Chondrocyte (in vitro differentiated cells): ENCODE data around the gene MACROD2. TPM values are rescaled to one million over a fixed set of nuclear protein-coding genes. Genes with fewer than 3 reads are reported as not detected.

Experiments
- DNase-seq: peaks from one replicate; pipeline ENCODE4 v3.0.0; 2021; ENCODE audit warnings: mixed read lengths, low spot score
- H3K27ac Mint-ChIP-seq: one replicate; pipeline ENCODE4 v1.8.0; 2021; ENCODE audit warnings: mild to moderate bottlenecking, moderate library complexity, mixed read lengths; ENCODE audit not compliant: unreplicated experiment
- H3K27me3 Mint-ChIP-seq: 2 replicates; pipeline ENCODE4 v1.8.0; 2021; ENCODE audit warnings: low read depth, mixed read lengths
- H3K36me3 Mint-ChIP-seq: 2 replicates; pipeline ENCODE4 v1.8.0; 2021; ENCODE audit warnings: low read depth, mixed read lengths
- H3K4me1 Mint-ChIP-seq: 2 replicates; pipeline ENCODE4 v1.8.0; 2021; ENCODE audit warnings: low read depth, mild to moderate bottlenecking, mixed read lengths
- H3K4me3 Mint-ChIP-seq: one replicate; pipeline ENCODE4 v1.8.0; 2021; ENCODE audit warnings: mild to moderate bottlenecking, moderate library complexity, mixed read lengths; ENCODE audit not compliant: unreplicated experiment
- H3K9me3 Mint-ChIP-seq: 2 replicates; pipeline ENCODE4 v1.8.0; 2021; ENCODE audit warnings: low read depth, mixed read lengths
- total RNA-seq: library from RNA; stranded (reverse); gene quantifications from 3 replicates; pipeline ENCODE4 v1.2.1, GENCODE V29; 2021
- TF ChIP-seq, protein P1 (sequence below): fragments of 200-600 bp; sonication (generic); IDR thresholded peaks from 2 replicates; pipeline ENCODE4 v1.5.0; 2021; ENCODE audit warnings: antibody characterized with exemption, mild to moderate bottlenecking, moderate library complexity

MACROD2 gene
- total RNA-seq, 1 donor from 2014 or later = 3.2 TPM

DNA sequence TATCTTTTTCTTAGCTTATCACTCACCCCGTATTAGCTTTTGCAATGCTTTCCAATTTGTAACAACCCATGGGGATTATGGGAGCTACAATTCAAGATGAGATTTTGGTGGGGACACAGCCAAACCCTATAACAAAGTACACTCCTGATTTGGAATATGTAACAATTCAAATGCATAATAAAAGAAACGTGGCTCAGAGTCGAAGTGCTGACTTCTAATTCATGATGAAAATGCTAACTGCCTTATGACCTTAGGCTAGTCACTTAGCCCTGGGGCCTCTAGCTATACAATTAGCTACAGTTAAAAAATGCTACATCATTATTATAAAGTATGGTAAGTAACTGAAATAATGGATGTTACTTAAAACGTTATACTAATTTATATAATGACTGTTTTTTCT is 1297.1 kb downstream of the MACROD2 start:
- H3K4me1 Mint-ChIP-seq = peaks cover 16% of the 10 kb centered on the region
- no peak for DNase-seq
- H3K9me3 Mint-ChIP-seq = peaks cover 3% of the 10 kb centered on the region
- TF ChIP-seq, protein P1, sequence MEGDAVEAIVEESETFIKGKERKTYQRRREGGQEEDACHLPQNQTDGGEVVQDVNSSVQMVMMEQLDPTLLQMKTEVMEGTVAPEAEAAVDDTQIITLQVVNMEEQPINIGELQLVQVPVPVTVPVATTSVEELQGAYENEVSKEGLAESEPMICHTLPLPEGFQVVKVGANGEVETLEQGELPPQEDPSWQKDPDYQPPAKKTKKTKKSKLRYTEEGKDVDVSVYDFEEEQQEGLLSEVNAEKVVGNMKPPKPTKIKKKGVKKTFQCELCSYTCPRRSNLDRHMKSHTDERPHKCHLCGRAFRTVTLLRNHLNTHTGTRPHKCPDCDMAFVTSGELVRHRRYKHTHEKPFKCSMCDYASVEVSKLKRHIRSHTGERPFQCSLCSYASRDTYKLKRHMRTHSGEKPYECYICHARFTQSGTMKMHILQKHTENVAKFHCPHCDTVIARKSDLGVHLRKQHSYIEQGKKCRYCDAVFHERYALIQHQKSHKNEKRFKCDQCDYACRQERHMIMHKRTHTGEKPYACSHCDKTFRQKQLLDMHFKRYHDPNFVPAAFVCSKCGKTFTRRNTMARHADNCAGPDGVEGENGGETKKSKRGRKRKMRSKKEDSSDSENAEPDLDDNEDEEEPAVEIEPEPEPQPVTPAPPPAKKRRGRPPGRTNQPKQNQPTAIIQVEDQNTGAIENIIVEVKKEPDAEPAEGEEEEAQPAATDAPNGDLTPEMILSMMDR = no peak
- H3K27ac Mint-ChIP-seq = no peak overlapping the region
- peaks cover 4% of the 10 kb centered on the region for H3K27me3 Mint-ChIP-seq
- no peak overlapping the region for H3K4me3 Mint-ChIP-seq
- H3K36me3 Mint-ChIP-seq = no peaks in the 10 kb centered on the region

DNA sequence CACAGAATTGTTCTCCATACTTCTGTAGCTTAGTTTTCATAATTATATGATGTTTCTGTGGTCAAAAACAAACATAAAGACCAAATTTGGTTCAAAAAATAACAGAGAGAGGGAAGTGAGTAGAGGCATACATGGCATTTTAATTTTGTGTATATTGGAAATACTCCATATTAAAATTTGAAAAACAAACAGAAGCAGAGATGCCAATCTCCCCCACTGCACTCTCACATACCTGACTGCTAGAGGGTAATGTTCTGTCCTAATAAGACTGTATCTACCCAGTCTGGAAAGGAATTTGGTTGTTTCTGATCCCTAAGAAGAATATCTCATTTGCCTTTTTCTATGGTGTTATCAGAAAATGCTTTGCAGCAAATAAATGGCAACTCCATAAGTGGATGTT is 1301.1 kb downstream of the MACROD2 start:
- peaks cover 16% of the 10 kb centered on the region for H3K4me1 Mint-ChIP-seq
- H3K4me3 Mint-ChIP-seq = no peak overlapping the region
- H3K9me3 Mint-ChIP-seq = no peaks in the 10 kb centered on the region
- no peak for DNase-seq
- no peaks in the 10 kb centered on the region for H3K27me3 Mint-ChIP-seq
- no peaks in the 10 kb centered on the region for H3K36me3 Mint-ChIP-seq
- no peak overlapping the region for H3K27ac Mint-ChIP-seq
- TF ChIP-seq, protein P1 = no peak

DNA sequence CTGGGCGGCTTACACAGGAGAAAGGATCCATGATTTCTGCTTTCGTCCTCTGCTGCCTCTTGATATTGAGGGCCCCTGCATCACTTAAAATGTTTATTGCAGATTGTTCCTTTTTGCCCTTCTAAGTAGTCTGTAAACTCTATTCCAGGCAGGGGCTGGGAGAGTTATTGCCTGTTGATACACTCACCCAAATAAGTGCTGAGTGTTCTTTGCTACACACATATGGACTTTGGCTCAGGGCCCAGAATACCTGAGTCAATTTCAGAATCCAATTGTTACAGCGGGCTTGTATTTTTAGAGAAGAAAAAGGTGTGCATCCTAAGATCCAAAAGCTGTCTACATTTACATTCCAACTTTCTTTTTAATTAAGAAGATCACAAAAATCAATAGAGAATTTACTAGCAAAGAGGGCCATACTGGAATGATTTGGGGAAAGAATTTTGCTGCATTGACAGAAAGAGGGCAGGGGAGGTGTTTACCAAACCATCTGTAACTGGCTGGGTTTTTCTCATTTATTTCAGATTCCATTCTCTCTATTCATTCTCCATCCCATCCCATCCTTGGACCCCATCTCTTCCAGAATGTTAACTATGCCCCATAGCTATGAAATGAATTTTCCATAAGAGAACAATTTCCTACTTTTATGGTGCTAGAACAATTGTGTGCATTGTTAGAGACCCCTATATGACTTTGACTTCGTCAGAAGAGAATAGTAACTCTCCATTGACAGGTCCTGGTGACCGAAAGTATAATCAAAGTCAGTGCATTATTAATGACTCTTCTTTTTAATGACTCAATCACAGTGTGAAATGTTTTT is 1302.0 kb downstream of the MACROD2 start:
- TF ChIP-seq, protein P1 = no peak
- no peak for DNase-seq
- Mint-ChIP-seq H3K4me3 (no peak overlapping the region), H3K36me3 (no peaks in the 10 kb centered on the region), H3K27me3 (no peaks in the 10 kb centered on the region), H3K4me1 (peaks cover 16% of the 10 kb centered on the region), H3K9me3 (no peaks in the 10 kb centered on the region), H3K27ac (no peak overlapping the region)

DNA sequence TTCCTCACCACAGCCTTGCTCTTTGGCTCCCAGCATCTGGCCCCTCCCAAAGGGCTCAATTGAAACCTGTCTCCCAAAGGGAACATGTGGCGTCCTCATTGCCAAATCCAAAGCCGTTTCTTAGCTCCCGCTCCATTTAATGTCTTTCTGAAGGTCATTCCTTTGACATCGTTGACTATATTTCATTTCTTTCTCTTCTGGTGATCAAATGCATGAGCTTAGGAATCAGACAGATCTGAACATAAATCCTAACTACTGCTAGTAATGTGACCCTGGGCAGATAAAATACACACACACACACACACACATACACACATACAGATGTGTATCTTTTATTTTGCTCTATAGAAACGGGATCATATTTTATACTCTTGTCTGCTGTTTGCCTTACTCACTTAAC is 1306.8 kb downstream of the MACROD2 start:
- Mint-ChIP-seq H3K4me3 (no peak overlapping the region), H3K36me3 (no peaks in the 10 kb centered on the region), H3K9me3 (no peaks in the 10 kb centered on the region), H3K27me3 (no peaks in the 10 kb centered on the region), H3K4me1 (peaks cover 2% of the 10 kb centered on the region), H3K27ac (no peak overlapping the region)
- no peak for DNase-seq
- TF ChIP-seq, protein P1 = no peak

DNA sequence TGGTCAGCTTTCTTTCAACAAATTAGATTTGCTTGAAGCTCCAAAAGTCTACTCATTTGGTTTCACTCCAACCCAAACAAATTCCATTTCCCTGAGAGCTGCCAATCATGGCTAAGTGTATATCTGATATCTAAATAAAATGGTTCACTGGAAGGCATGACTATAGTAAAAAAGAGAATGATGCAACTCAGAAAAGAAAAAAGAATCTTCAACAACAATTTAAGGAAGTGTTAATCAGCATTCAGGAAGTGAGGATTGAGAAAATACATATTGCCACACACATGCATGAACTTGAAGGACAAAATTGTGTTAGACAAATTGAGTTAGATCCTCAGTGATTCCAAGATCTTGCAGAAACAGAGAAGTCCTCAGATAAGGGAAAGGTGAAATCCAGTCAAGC is 1315.0 kb downstream of the MACROD2 start:
- Mint-ChIP-seq H3K36me3 (no peaks in the 10 kb centered on the region), H3K9me3 (peaks cover 22% of the 10 kb centered on the region), H3K4me1 (peaks cover 5% of the 10 kb centered on the region), H3K27ac (no peak overlapping the region), H3K4me3 (no peak overlapping the region), H3K27me3 (no peaks in the 10 kb centered on the region)
- no peak for DNase-seq
- TF ChIP-seq, protein P1 = no peak
